OCI-M2 (cell line): ENCODE data around the gene ARHGAP26.

Experiments
- DNase-seq: peaks from one replicate; lab custom pipeline; 2025; ENCODE audit not compliant: unreplicated experiment; lab: John Stamatoyannopoulos, UW

Gene ARHGAP26

DNA sequence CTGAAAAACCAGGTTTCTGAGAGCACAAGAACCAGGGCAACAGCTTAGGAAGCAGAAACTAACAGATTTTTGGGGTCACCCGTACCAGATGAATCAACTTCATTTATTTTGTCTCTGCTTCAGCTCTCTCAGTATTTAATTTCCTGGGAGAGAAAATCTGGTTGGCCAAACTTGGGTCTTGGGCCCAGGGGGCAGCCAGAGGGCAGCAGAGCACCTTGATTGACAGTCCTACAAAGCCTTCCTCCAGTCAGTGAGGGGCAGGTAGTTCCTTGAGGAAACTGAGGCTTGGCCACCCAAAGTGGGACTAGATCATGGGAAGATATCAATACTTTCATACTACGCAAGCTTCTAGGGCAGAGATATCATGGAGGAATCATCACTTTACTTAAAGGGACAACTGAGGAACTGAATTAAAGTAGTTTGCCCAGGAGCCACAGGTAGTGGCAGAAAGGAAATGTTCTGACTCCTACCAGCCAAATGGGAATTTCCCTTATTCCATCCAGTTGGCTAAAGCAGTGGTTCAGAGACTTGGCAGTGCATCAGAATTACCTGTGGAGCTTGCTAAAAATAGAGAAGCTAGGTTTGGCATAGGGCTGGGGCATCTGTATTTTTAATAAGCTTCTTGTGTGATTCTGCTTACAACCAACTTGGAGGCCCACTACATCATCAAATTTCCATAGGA is 21.5 kb upstream of the ARHGAP26 start:
- no peak for DNase-seq

DNA sequence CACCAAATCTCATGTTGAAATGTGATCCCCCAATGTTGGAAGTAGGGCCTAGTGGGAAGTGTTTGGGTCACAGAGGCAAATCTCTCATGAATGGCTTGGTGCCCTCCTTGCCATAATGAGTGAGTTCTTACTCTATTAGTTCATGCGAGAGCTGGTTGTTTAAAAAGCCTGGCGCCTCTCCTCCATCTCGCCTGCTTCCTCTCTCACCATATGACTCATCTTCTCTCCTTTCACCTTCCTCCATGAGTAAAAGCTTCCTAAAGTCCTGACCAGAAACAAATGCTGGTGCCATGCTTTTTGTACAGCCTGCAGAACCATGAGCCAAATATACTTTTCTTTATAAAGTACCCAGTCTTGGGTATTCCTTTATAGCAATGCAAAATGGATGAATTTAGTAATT is 20.9 kb upstream of the ARHGAP26 start:
- DNase-seq, result no peak

DNA sequence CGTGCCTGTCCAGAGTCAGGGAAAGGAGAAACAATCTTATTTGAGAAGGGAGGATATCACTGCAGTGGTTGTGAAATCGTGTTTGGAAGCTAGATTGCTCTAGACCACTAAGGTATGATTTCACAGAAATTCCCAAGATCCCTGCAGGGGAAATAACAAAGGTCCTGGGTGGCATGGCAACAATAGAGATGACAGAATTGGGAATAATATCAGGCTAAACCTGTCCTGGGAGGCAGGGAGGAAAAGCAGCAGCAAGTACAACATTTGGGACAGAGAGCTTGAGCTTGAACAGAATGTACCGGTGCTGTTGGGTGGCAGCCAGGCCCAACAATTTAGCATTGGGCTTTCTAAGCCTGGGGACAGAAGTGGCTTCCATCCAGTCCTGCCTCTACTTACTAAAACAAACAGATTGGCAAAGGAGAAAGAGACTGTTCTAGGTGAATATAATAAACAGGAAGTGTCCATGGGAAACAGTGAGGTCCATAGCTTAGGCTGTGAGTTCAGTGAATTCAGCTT is 17.0 kb upstream of the ARHGAP26 start:
- no peak for DNase-seq

DNA sequence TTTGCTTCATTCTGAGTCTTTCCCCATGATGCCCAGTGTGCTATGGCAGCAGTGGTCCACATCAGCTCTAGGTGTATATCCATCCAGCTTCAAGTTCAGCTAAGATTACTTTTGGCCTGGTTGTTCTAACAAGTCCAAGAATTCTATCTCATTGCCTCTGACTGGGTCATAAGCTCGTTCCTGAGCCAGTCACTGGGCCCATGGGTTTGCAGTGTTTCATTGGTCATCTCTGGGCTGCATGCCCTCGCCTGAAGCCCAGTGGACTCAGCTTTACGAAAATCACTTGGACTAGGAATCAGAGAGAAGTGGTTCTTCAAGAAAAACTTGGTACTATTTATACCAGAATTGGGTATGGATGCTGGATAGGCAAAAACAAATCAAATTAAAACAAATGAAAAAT is 16.1 kb upstream of the ARHGAP26 start:
- no peak for DNase-seq

DNA sequence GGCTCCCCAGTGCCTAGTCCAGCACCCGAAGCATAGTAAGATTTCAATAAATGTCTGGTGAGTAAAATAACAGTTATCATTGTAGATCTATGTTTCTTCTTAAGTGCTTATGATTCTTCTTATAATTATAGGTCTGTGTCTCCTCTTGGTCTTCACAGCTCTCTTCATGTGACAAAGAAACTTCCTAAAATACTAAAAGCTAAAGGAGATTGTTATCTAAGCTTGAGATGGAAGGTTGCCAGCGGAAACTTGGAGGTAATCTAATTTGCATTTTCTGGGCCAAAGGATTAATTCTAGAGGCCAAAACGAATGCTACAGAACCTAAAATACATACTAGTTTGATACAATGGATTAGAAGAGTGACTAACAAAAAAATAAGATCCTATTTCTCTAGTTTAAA is 13.6 kb upstream of the ARHGAP26 start:
- no peak for DNase-seq

DNA sequence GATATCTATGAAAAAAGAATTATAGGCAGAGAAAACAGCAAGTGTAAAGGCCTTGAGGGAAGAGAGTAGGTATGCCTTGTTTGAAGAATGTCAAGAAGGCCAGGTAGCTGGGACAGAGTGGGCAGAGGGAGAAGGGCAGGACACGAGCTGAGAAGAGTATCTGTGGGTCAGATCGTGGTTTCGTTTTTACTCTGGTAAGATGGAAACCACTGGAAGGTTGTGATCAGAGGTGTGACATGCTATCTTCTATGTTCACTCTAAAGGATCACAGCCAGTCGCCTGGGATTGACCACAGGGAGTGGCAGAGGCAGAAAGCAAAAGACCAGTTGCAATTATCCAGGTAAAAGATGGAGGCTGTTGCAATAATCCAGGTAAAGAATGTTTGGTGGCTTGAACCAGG is 12.6 kb upstream of the ARHGAP26 start:
- DNase-seq, result no peak

DNA sequence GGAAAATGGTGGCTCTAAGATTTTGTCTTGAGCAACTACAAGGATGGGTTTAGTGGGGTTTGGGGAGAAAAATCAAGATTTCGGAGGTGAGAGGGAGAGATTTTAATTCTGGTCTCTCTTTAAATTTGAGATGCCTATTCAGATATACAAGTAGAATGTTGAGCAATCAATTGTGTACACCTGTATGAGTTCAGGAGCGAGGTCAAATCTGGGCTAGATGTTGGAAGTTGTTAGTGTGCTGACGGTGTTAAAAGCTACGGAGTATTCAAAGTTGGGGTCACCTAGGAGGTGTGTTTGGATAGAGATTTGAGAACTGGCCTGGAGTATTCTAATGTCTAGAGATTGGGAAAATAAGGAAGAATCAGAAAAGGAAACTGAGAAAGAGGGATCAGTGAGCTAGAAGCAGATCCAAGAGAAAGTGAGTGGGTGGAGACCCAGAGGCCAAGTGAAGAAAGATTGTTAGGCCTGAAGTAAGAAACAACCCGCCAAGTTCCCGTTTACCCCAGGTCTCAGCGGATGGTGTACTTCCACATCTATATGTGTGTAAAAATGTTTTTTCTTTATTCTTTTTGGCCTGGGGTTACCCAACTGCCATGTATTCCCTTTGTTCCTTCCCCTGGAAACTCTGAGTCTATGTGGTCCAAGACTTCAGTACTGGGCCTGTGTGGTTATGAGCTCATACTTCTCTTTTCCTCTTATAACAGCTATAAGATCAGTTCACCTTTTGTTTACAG is 11.9 kb upstream of the ARHGAP26 start:
- no peak for DNase-seq

DNA sequence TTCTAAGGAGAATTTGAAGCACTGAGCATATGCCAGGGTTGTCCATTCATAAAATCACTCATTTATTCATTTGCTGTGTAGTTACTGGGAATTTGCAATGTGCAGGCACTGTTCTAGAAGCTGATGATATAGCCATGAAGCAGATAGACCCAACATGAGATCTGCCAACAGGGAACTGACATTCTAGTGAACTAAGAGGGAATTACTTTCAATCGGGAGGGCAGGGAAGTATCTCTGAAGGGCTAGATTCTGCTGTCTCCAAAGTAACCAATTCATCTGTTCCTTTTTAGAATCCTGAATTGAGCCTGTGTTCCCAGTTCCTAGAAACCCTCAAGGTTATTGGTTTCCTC is 11.4 kb upstream of the ARHGAP26 start:
- no peak for DNase-seq

DNA sequence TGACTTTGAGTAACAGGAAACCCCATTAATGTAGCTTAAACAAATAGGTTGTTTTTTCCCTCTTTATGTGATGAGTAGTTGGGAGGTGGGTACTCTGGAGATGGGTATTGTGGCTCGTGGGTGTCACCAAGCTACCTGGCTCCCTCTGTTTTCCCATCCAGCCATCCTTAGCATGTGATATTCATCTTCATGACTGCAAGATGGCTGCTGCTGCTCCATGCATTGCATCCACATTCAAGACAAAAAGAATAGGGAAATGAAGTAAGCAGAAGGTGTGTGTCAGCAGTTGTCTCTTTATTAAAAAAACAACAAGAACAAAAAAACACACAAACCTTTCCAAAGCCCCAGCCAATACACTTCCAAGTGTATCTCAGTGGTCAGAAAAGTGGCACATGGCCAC is 6.5 kb upstream of the ARHGAP26 start:
- DNase-seq, result no peak

DNA sequence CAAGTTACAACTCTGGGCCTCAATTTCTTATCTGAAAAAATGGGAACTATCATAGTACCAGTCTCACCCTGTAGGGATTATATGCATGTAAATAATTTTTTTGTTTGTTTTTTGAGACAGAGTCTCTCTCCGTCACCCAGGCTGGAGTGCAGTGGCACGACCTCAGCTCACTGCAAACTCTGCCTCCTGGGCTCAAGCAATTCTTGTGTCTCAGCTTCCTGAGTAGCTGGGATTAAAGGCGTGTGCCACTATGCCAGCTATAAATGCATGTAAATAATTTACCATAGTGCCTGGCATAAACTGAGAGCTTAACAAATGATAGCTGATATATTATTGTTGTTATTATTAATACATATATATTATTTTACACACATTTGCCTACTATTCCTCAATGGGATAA is 3.0 kb upstream of the ARHGAP26 start:
- no peak for DNase-seq

DNA sequence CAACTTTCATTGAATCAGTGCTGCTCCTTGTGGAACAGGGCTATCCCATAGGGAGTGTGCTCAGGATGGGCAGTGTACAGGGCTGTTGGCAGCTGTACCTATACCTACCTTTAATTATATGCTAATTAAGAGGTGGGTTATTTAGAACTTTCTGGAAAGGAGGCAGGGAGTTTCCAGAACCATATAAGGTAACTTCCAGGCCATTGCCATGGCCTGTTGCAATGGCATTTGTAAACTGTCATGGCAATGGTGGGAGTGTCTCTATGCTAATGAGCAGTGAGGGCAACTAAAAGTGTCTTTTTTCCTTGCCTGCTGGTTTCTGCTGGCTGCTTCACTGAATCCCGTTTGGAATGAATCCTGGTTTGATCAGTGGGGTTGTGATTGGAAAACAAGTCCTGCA is 2.3 kb upstream of the ARHGAP26 start:
- no peak for DNase-seq

DNA sequence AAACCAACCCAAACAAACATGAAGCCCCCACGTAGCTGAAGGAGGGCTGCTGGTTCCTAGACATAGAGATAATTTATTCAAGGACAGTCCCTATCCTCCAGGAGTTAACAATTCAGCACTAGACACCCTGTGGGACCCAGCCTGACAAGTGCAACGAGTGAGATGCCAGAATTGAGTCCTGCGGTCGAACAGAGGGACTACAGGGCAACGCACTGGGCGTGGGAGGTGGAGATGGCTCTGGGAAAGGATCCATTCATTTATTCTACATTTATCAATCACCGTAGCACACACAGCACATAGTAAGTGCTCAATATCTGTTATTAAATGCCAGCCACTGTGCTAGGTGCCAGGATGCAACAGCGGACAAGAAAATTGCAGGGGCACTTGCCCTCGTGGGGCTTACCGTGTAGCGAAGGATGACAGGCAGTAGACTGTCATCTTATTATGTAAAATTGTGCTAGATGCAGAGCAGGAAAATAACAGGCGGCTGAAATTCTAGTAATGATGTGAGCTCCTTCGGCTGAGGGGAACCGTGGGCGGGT is 855 bp upstream of the ARHGAP26 start:
- DNase-seq, result no peak

DNA sequence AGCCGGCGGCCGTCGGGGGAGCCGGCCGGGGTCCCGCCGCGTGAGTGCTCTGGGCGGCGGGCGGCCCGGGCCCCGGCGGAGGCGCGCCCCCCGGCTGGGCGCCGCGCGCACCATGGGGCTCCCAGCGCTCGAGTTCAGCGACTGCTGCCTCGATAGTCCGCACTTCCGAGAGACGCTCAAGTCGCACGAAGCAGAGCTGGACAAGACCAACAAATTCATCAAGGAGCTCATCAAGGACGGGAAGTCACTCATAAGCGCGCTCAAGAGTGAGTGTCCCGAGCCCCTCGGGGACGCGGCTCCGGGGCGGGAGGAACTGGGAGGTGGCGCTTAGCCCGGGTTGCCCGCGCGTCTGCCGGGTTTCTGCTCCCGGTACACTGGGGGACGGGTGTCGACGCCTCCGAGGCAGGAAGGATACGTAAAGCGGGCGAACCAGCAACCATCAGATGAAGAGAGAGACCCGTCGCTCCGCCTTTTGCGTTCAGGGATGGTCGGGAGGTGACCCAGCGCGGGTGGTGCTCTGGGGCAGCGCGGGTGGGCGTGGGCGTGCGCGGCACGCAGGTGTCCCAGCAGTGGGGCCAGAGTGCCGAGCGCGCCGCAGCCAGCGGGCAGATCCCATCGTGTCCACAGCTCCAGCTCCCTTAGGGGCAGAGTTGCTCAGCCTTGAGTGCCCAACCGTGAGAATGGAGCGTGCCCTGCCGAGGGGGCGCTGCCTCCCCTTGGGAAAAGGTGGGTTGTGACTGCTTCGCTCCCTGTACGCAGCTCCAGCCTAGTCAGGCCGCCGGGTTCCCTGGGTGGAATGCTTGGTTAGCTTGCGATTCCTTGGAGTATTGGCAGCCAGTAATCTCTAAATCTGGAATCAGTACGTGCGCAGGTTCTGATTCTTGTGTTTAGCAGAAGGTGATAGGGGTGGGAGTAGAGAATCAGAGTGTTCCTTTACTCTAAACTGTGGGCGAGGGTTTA is 753 bp downstream of the ARHGAP26 start:
- no peak for DNase-seq

DNA sequence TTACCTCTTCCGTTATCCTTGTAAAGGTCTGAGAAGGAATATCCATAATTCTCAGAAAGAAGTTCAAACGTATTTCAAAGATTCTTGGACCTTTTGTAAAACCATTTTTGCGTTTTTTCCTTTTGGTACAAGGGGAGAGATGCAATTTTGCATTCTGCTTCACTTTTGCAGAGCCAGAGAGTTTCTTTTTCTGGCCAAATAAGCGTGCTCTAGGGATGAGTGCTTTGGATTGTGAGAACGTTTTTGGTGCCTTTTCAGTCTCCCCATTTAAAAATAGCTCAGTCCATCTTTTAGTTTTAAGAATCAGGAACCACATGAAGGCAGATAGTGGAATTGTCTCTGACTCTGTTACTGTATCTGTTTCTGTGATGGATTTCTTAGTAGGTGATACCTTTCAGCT is 1.5 kb downstream of the ARHGAP26 start:
- DNase-seq, result no peak

DNA sequence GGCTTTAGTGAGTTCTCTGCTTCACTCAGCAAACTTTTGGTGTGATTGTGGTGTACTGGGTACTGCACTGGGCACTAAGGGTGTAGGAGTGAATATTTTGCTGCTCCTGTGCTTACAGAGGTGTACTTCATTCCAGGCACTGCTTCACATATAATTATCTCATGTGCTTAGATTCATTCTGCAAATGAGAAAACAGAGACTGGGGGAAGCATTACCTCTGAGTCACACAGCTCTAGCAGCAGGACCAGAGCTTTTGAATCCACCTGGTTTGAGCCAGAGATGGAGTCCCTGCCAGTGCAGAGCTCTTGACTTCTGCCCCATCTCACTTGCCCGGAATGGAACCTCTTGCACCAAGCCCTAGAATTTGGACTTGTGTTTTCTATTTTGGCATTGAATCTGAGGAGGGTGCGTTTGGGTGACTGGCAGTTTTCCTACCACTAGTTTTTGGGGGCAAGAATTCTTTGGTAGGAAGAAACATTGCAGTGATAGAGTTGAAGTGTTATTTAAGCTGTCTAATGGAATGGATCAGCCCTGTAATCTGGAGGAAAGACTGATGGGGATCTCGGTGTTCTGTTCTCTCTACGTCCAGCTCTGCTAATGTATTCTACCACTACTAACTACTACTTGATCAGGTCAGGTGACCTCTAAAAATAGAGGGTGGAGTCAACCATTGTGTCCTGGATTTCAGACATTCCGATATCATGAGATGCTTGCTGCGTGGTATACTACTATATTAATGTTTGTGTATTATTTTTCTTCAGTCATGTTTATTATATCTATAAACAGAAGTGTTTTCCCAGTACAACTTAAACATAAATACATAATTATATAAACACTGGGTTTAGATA is 2.5 kb downstream of the ARHGAP26 start:
- no peak for DNase-seq

DNA sequence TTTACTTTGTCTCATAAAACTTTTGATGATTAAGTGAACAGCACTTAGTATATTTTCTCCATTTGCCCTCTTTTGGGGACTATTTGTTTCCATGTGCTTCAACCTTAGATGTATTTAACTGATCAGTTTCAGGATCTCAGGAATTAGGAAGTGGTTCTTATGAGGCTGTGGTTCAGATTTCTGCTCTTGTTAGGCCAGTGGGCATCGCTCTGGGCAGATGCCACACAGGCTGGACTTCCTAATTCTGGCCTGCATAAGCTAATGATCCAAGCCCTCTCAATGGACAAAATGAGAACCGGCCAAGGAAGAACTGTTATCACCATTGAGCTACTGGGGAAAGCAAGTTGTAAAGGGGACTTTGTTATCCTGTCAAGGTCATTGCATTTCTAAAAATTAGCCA is 6.9 kb downstream of the ARHGAP26 start:
- no peak for DNase-seq

DNA sequence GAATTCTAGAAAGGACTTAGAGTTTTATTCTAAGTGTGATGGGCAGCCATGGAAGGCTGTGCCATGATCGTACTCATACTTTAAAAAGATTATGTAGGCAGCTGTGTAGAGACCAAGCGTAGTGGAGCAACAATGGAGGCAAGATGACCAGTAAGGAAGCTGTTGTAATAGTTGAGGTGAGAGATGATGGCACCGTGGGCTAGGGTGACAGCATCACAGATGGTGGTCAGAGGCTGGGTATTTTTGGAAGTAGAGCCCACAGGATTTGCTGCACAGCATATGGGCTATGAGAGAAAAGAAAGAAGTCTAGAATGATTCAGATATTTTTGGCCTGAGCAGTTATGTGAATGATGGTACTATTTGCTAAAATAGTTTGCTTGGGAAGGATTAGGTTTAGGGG is 7.7 kb downstream of the ARHGAP26 start:
- DNase-seq, result no peak

DNA sequence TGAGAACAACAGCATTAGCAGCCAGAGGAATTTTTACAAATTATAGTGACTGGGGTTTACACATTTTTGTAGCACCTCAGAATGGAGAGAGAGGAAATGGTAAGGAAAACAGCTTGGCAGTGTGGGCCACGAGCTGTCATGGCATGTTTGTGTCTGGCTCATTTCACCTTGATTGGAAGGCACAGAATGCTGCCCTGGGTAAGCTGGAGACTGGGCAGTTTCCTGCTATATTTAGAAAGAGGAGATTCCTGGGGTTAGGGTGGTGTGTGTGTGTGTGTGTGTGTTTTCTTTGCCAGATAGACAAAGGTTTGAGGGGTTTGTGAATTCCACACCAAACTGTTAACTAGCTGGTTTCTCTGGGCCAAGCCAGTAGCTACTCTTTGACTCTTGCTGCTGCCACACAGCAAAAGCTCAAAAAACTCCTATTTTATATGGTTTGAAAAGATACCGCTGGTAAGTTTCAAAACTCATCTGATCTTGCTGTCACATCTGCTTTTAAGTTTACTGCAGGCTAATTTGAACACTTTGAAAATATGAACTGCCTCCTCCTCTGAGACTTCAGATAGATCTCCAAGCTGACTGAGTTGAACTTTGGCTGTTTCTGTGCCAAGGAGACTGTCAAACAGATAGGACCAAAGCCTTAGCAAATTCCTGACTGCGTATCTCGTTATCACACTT is 9.1 kb downstream of the ARHGAP26 start:
- DNase-seq, result no peak

DNA sequence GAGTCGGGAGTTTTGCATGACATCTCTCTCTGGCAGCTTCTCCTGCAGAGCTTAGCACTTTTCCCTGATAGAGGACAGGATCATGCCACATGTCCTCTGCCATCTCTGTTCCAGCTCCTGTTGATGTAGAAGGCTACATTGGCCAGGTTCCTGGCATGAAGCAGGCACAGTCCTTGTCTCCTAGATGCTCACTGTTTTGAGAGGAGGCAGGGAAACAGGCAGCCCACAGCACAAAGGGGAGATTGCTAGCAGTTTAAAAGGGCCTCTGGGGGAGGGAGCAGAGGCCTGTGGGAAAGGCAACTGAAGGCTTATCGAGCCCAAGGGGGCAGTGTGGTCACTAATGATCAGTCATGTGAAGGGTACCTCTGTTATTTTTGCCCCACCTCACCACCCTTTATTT is 10.7 kb downstream of the ARHGAP26 start:
- DNase-seq, result no peak

DNA sequence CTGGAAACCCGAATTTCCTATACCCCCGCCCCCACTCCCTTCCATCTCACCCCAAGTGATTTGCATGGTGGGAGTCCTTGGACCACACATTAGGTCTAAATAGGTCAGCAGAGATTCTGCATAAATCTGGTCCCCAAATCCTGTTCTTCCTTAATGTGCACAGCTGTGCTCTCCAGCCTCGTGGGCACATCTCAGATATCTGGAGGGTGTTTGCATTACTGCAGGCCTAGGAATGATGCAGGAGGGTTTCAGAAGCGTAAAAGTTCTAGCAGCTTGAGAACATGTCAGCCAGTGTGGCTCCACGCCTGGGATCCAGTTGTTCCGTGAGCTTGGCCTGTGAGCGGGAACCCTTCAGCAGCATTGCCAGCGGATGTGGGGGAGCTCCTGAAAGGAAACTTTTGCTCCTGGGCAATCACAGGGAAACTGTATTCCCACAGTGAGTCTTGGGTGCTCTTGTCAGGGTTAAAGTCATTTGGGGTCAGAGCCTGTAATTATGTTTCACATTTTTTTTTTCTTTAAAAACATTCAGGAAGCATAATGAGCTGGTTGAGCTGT is 12.9 kb downstream of the ARHGAP26 start:
- no peak for DNase-seq
